ENCODE measurements around the gene TTC12.
A peak's percentile ranks its signal among the peaks of the same experiment; 100 is the strongest.

TTC12 gene

DNA sequence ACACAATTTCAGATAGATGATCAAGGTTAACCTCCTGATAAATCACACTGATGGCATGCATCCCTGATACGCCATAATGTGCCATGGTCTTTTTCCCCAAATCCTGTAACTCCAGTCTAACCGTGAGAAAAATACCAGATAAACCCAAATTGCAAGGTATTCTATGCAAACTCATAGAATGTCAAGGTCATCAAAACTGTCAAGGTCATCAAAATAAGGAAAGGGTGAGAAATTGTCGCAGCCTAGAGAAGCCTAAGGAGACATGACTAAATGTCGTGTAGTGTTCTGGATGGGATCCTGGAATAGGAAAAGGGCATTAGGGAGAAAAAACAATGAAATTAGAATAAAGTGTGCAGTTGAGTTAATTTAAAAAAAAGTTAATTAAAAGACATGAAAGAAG lies 4.7 kb downstream of the TTC12 start:
- Histone ChIP-seq H3K4me1 (ENCODE audit: low read depth, poor library complexity, severe bottlenecking) (peaks cover 16% of the 10 kb centered on the region), H3K9ac (no peak overlapping the region), H3K4me3 (IDR thresholded peaks at IDR 0.05; ENCODE audit: insufficient read depth, low read depth, low read length) (no peak overlapping the region), H3K79me2 (ENCODE audit: insufficient read depth, low read depth) (no peaks in the 10 kb centered on the region), H3K27me3 (ENCODE audit: insufficient read depth, low read depth) (no peaks in the 10 kb centered on the region), H3K4me2 (no peak overlapping the region), H3K36me3 (ENCODE audit: insufficient read depth) (no peaks in the 10 kb centered on the region), H4K20me1 (ENCODE audit: insufficient read depth) (no peaks in the 10 kb centered on the region), H3K27ac (no peak overlapping the region), H2AFZ (ENCODE audit: low read depth) (no peak overlapping the region)
- TF ChIP-seq CTCF (conservative IDR thresholded peaks at IDR 0.05; ENCODE audit: low read depth, low read length), result no peak

GRCh38 chr11:113322158-113322557 lies 7.8 kb downstream of the TTC12 start:
- Histone ChIP-seq H3K9ac (no peak overlapping the region), H3K36me3 (ENCODE audit: insufficient read depth) (no peaks in the 10 kb centered on the region), H3K4me3 (IDR thresholded peaks at IDR 0.05; ENCODE audit: insufficient read depth, low read depth, low read length) (no peak overlapping the region), H3K4me2 (no peak overlapping the region), H3K27ac (no peak overlapping the region), H3K79me2 (ENCODE audit: insufficient read depth, low read depth) (no peaks in the 10 kb centered on the region), H2AFZ (ENCODE audit: low read depth) (no peak overlapping the region), H3K27me3 (ENCODE audit: insufficient read depth, low read depth) (no peaks in the 10 kb centered on the region), H4K20me1 (ENCODE audit: insufficient read depth) (no peaks in the 10 kb centered on the region), H3K4me1 (ENCODE audit: low read depth, poor library complexity, severe bottlenecking) (peaks cover 12% of the 10 kb centered on the region)
- no peak for TF ChIP-seq CTCF (conservative IDR thresholded peaks at IDR 0.05; ENCODE audit: low read depth, low read length)

GRCh38 chr11:113324250-113324649 lies 9.9 kb downstream of the TTC12 start:
- Histone ChIP-seq H3K36me3 (ENCODE audit: insufficient read depth) (no peaks in the 10 kb centered on the region), H3K27me3 (ENCODE audit: insufficient read depth, low read depth) (no peaks in the 10 kb centered on the region), H3K79me2 (ENCODE audit: insufficient read depth, low read depth) (no peaks in the 10 kb centered on the region), H3K9ac (no peak overlapping the region), H3K4me2 (no peak overlapping the region), H3K4me3 (IDR thresholded peaks at IDR 0.05; ENCODE audit: insufficient read depth, low read depth, low read length) (no peak overlapping the region), H3K27ac (no peak overlapping the region), H3K4me1 (ENCODE audit: low read depth, poor library complexity, severe bottlenecking) (peaks cover 22% of the 10 kb centered on the region), H2AFZ (ENCODE audit: low read depth) (no peak overlapping the region), H4K20me1 (ENCODE audit: insufficient read depth) (no peaks in the 10 kb centered on the region)
- TF ChIP-seq CTCF (conservative IDR thresholded peaks at IDR 0.05; ENCODE audit: low read depth, low read length), result no peak

GRCh38 chr11:113329725-113330124 lies 15.3 kb downstream of the TTC12 start:
- Histone ChIP-seq H3K27me3 (ENCODE audit: insufficient read depth, low read depth) (no peaks in the 10 kb centered on the region), H3K4me1 (ENCODE audit: low read depth, poor library complexity, severe bottlenecking) (peaks cover 63% of the 10 kb centered on the region), H3K79me2 (ENCODE audit: insufficient read depth, low read depth) (no peaks in the 10 kb centered on the region), H2AFZ (ENCODE audit: low read depth) (no peak overlapping the region), H4K20me1 (ENCODE audit: insufficient read depth) (no peaks in the 10 kb centered on the region), H3K27ac (peak overlapping the region; percentile 43; the same call in 1 of the 2 replicates), H3K36me3 (ENCODE audit: insufficient read depth) (no peaks in the 10 kb centered on the region), H3K4me2 (peak overlapping the region; percentile 71; the same call in 1 of the 2 replicates), H3K9ac (no peak overlapping the region), H3K4me3 (IDR thresholded peaks at IDR 0.05; ENCODE audit: insufficient read depth, low read depth, low read length) (no peak overlapping the region)
- TF ChIP-seq CTCF (conservative IDR thresholded peaks at IDR 0.05; ENCODE audit: low read depth, low read length), result no peak

Data from KMS-11 (cell line).